ENCODE data around the gene CDKN1C.

The CDKN1C gene

DNA sequence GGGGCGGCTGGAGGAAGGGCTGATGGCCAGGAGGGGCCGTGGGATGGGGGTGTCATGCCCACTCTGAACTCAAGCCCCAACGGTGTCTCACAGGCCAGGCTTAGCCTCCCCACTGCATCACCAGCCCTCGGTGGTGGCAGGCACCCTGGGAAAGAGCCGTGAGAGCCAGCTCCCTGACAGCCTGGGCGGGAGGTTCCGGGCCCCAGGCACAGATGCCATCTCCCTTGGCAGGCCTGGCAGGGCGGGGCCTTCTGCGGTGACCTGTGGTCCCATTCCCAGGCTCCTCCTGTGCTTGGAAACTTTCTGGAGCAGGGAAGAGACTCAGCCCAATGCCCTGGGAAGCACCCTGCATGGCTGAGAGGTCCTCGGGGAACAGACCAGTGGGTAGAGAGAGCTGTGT lies 38.8 kb upstream of the CDKN1C start:
- Mint-ChIP-seq H3K36me3 (ENCODE audit: low read depth) (no peaks in the 10 kb centered on the region), H3K9me3 (no peaks in the 10 kb centered on the region), H3K4me1 (peaks cover 8% of the 10 kb centered on the region), H3K27me3 (ENCODE audit: low read depth, poor library complexity) (peaks cover 39% of the 10 kb centered on the region), H3K27ac (no peak overlapping the region), H3K4me3 (no peak overlapping the region)
- TF ChIP-seq, protein P1, sequence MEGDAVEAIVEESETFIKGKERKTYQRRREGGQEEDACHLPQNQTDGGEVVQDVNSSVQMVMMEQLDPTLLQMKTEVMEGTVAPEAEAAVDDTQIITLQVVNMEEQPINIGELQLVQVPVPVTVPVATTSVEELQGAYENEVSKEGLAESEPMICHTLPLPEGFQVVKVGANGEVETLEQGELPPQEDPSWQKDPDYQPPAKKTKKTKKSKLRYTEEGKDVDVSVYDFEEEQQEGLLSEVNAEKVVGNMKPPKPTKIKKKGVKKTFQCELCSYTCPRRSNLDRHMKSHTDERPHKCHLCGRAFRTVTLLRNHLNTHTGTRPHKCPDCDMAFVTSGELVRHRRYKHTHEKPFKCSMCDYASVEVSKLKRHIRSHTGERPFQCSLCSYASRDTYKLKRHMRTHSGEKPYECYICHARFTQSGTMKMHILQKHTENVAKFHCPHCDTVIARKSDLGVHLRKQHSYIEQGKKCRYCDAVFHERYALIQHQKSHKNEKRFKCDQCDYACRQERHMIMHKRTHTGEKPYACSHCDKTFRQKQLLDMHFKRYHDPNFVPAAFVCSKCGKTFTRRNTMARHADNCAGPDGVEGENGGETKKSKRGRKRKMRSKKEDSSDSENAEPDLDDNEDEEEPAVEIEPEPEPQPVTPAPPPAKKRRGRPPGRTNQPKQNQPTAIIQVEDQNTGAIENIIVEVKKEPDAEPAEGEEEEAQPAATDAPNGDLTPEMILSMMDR (IDR thresholded peaks at IDR 0.05) = no peak
- DNase-seq = no peak

DNA sequence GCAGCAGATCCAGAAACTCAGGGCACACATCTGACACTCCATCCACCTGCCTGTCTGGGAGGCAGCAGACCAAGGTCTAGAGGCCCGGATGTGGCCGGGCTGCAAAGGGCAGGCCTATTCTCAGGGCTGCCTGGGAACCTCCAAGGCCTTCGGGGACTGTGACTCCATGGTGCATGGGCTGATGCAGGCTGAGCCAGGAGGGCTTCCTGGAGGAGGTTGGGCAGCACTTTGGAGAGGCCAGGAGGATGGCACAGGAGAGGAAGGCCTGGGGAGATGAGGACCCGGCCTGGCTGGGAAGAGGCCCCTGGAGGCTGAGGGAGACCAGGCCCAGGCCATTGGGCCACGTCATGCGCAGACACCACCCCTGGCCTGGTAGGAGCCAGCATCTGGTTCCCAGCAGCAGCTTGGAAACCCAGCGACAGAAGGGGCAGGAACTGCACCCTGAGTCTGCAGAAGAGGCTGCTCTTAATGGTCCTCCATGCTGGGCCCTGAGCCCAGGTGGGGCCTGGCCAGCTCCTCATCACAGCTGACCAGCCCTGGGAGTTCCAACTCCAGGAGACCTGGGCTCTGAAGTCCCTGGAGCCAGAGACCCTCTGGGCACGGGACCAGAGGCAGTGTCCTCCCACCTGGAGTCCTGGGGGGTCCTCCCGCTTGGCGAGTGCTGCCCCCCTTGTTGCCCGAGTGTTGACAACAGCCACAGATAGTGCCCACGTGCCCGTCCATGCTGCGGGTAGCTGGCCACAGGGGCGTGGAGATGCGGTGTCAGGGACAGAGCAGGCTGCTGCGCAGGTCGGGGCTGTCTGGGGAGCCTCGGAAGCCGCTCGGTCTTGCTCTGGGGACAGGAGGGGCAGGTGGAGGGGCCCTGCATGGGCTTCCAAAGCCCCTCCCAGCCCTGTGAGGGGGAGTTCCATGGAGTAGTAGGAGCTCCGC lies 38.1 kb upstream of the CDKN1C start:
- Mint-ChIP-seq H3K27me3 (ENCODE audit: low read depth, poor library complexity) (peaks cover 34% of the 10 kb centered on the region), H3K27ac (no peak overlapping the region), H3K36me3 (ENCODE audit: low read depth) (no peaks in the 10 kb centered on the region), H3K4me3 (no peak overlapping the region), H3K9me3 (no peaks in the 10 kb centered on the region), H3K4me1 (peaks cover 8% of the 10 kb centered on the region)
- DNase-seq = no peak
- TF ChIP-seq, protein P1 (IDR thresholded peaks at IDR 0.05) = no peak

DNA sequence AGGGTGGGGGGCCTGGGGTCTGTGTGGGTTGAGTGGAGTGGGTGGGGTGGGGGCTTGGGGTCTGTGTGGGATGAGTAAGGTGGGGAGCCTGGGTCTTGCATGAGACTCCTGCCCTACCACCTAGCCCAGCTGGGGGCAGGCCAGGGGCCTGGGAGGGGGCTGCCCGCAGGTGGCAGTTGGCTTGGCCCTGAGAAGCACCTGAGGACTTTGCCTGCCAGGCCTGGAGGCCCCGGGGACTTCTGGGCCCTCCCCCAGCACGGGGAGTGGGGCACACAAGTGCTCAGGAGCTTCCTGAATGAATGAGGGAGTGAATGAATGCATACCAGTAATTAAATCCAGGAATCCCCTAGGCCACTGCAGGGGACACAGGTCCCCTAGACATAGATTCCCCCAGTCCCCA lies 37.1 kb upstream of the CDKN1C start:
- DNase-seq = no peak
- H3K27ac Mint-ChIP-seq = no peak overlapping the region
- TF ChIP-seq, protein P1 (IDR thresholded peaks at IDR 0.05) = no peak
- peaks cover 26% of the 10 kb centered on the region for H3K27me3 Mint-ChIP-seq (ENCODE audit: low read depth, poor library complexity)
- H3K4me3 Mint-ChIP-seq = no peak overlapping the region
- no peaks in the 10 kb centered on the region for H3K36me3 Mint-ChIP-seq (ENCODE audit: low read depth)
- H3K4me1 Mint-ChIP-seq = peaks cover 3% of the 10 kb centered on the region
- H3K9me3 Mint-ChIP-seq = no peaks in the 10 kb centered on the region

DNA sequence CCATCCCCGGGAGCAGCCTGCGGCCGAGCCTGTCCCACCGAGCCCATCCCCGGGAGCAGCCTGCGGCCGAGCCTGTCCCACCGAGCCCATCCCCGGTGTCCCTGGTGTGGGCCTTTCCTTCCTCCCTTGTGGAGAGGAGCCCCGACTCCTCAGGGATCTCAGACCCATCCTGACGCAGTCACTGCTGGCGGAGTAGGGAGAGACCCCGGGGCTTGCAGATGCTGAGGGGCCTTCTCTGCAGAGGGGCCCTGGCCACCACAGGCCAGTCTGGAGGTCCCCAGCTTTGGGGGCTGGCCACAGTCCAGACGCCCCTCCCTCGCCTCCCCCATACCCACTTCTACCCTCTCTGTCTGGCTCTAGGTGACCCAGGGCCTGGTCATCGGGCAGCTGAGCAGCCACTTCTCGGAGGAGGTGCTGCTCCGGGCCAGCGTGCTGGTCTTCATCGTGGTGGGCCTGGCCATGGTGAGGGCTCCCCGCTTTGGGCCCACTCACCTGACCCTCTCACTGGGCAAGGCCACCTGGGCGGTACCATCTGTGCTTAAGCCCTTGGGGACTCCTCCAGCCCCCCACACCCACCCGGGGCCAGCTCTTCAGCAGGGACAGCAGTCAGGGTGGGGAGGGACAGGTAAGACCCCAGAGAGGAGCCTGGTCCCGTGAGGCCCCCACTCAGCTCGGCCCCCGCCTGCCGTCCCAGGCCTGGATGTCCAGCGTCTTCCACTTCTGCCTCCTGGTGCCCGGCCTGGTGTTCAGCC lies 36.3 kb upstream of the CDKN1C start:
- H3K4me1 Mint-ChIP-seq = no peaks in the 10 kb centered on the region
- TF ChIP-seq, protein P1 (IDR thresholded peaks at IDR 0.05) = no peak
- H3K27ac Mint-ChIP-seq = no peak overlapping the region
- no peaks in the 10 kb centered on the region for H3K9me3 Mint-ChIP-seq
- DNase-seq = no peak
- peaks cover 18% of the 10 kb centered on the region for H3K27me3 Mint-ChIP-seq (ENCODE audit: low read depth, poor library complexity)
- H3K4me3 Mint-ChIP-seq = no peak overlapping the region
- no peaks in the 10 kb centered on the region for H3K36me3 Mint-ChIP-seq (ENCODE audit: low read depth)

DNA sequence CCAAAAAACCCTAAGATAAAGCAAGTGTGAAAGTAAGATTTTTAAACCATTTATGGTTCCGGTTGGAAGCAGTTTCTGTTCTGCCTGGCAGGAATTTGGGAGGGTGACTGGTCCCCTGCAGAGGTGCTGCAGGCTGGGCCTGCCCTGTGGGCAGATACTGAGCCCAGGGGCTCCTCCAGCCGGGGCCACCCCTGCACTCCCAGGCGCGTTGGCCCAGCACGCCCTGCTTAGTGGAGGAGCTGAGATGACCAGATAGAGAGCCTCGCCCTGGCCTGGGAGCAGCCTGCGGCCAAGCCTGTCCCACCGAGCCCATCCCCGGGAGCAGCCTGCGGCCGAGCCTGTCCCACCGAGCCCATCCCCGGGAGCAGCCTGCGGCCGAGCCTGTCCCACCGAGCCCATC lies 35.7 kb upstream of the CDKN1C start:
- H3K36me3 Mint-ChIP-seq (ENCODE audit: low read depth) = no peaks in the 10 kb centered on the region
- H3K9me3 Mint-ChIP-seq = no peaks in the 10 kb centered on the region
- no peak overlapping the region for H3K4me3 Mint-ChIP-seq
- H3K4me1 Mint-ChIP-seq = no peaks in the 10 kb centered on the region
- peaks cover 12% of the 10 kb centered on the region for H3K27me3 Mint-ChIP-seq (ENCODE audit: low read depth, poor library complexity)
- TF ChIP-seq, protein P1 (IDR thresholded peaks at IDR 0.05) = no peak
- DNase-seq = no peak
- no peak overlapping the region for H3K27ac Mint-ChIP-seq

Data from nephron progenitor cell (in vitro differentiated cells).